GM19239 (cell line): ENCODE results near the gene KNDC1.

ENCODE experiments used
- DNase-seq: peaks from one replicate; pipeline ENCODE4 v3.0.0; 2011; ENCODE audit warnings: low spot score; ENCODE audit not compliant: insufficient read length
- FAIRE-seq: peaks from 2 replicates; lab custom pipeline; 2011; peaks lifted over from hg19 to GRCh38; lab: Jason Lieb, UNC

KNDC1 gene

GRCh38 chr10:133201948-133202725, 42.1 kb downstream of the KNDC1 start:
- FAIRE-seq (no peak), DNase-seq (no peak)

GRCh38 chr10:133202778-133203651, 43.0 kb downstream of the KNDC1 start:
- FAIRE-seq = no peak

DNA sequence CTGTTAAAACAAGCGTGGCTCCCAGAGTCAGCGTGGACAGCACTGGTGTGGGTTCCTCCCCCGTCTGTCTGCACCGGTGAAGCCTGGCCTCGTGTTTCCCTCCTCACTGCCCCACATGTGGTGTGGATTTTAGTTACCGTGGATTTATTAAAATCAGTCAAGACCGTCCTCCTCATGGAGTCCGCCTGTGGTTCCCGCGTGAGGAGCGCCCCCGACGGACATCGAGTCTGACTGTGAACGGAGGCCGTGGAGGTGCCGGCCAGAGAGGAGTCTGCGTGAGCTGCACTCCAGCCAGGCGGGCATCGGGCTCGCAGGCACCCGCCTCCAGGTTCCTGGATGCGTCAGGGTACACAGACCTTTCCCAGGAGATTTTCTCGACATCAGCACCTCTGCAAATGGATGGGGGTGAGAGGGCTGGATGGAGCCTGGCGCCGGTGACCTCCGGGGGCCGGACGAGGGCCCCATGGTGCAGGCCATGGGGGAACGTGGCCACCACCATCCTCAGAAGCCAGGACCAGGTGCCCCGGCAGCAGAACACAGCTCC, 43.7 kb downstream of the KNDC1 start:
- FAIRE-seq (no peak), DNase-seq (no peak)

More at GRCh38 chr10:133202778-133203651, 43.0 kb downstream of the KNDC1 start:
- no peak for DNase-seq

DNA sequence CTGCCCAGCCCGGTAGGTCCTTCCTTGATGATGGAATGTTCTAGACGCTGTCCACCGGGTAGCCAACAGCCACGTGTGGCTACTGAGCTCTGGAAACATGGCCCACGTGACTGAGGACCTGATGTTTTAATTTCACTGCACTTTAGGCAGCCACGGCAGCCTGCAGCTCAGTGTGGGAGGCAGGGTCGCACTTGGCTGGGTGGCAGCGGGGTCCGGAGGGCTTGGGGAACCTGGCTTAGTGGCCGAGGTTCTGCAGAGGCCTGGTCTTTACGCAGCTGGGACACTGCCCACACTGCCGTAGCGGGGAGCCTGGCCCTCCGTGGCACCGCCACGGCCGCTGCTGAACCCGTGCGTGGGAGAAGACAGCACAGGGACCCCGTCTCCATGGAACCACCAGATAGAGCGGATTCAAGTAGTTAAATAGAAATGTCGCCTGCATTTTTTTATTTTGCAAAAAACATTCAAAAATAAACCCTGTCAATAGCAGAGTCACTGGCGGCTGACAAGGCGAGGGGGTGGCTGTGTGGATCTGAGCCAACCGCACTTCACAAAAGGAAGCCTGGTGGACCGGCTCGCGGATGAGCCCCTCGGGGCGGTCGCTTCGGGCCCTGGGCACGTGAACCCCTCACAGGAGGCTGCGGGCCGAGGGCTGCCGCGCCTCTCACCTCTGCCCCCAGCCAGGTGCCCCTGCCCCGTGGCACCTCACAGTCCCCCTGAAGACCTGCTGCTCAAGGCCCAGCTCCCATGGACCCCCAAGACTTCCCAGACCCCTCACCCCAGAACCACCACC, 44.4 kb downstream of the KNDC1 start:
- DNase-seq (no peak), FAIRE-seq (no peak)

DNA sequence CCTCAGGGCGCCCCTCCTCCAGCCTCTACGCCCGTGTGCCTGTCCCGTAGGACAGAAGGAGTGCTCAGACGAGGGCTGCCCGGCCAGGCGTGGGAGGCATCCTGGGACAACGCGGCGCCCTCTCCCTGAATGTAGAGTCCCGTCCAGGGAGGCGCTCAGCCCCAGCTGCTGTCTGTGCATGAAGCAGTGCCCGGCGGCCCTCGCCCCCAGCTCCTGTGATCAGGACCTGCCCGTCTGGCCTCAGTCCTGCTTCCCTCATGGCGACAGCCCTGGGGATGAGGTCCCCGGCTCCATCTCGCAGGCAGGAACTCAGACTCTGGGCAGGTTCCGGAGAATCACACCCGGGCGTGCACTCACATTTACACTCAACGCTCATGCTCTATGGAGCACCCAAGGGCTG, 45.1 kb downstream of the KNDC1 start:
- DNase-seq (no peak), FAIRE-seq (no peak)

DNA sequence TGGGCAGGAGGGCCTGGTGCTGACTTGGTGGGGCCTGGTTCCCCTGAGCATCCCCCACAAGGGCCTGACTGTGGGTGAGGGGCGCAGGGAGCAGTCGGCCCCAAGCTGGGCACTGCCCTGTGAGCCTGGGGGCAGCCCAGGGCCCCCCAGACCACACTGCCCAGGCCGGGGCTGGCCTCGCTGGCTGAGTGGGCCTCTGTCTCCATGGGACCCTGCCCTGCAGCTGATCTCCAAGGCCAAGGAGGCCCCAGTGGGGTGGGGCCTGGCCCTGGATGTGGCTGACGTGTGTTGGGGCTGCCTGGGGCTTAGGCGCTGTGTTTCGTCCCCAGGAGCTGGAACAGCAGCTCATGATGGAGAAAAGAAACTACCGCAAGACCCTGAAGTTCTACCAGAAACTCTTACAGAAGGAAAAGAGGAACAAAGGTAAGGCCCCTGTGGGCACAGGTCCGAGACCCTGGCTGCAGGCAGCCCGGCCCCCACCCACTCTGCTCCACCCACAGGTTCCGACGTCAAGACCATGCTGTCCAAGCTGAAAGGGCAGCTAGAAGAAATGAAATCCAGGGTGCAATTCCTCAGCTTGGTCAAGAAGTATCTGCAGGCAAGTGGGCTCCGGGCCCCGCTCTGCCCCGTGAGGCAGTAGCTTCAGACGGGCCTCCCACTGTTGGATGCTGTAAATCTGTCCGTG, 46.5 kb downstream of the KNDC1 start:
- FAIRE-seq (no peak), DNase-seq (no peak)

DNA sequence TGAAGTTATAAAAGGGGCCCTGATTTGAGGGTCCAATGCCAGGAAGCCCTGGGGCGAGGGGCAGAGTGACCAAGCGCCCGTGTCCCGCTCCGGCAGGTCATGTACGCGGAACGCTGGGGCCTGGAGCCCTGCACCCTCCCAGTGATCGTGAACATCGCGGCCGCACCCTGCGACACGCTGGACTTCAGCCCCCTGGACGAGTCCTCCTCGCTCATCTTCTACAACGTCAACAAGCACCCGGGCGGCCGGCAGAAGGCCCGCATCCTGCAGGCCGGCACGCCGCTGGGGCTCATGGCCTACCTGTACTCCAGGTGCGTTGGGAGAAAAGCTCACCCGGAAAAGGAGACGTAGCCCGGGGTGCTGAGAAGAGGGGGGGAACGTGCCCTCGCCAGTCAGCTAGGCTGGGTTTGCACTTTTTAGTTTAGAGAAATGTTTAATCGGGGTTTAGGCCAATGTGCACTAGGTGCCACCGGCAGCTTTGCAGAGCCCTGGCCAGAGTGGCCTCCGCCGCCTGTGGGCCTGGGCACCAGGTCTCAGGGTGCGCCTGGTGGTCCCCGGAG, 47.1 kb downstream of the KNDC1 start:
- FAIRE-seq (no peak), DNase-seq (no peak)

- FAIRE-seq (no peak), DNase-seq (no peak)
Observed at GRCh38 chr10:133207627-133208026, 47.6 kb downstream of the KNDC1 start.

GRCh38 chr10:133208466-133208865, 48.4 kb downstream of the KNDC1 start:
- DNase-seq (no peak), FAIRE-seq (no peak)

GRCh38 chr10:133209117-133209516, 49.1 kb downstream of the KNDC1 start:
- DNase-seq = no peak
- FAIRE-seq = no peak

GRCh38 chr10:133209641-133210040, 49.6 kb downstream of the KNDC1 start:
- no peak for DNase-seq
- FAIRE-seq = no peak

DNA sequence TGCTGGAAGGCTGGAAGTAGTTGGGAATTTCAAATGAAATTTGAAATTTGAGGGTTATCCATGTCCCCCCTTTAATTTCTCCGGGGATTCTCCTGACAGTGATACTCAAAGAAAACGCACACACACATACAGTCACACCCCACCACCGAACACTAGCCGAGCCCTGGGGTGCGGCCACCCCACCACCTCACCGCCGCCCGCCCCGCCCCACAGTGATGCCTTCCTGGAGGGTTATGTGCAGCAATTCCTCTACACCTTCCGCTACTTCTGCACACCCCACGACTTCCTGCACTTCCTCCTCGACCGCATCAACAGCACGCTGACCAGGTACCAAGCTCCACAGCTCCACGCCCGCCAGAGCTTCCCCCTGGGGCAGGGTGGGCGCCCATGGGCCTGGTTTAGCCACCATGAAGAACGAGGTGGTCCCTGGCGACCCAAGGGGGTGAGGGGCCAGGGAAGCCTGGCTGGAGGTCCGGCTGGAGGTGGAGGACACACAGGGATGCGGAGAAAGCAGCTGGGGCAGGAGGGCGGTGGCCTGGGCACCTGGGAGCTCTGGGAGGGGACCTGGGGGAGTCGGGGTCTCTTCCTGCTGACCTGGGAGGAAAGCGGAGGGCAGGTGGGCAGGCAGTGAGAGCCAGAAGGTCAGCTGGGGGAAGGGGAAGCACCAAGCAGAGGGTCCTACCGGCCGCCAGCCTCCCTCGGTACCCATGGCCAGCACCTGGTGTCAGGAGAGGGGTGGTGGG, 50.5 kb downstream of the KNDC1 start:
- no peak for DNase-seq
- FAIRE-seq = no peak

GRCh38 chr10:133211141-133211830, 51.3 kb downstream of the KNDC1 start:
- FAIRE-seq (no peak), DNase-seq (no peak)

DNA sequence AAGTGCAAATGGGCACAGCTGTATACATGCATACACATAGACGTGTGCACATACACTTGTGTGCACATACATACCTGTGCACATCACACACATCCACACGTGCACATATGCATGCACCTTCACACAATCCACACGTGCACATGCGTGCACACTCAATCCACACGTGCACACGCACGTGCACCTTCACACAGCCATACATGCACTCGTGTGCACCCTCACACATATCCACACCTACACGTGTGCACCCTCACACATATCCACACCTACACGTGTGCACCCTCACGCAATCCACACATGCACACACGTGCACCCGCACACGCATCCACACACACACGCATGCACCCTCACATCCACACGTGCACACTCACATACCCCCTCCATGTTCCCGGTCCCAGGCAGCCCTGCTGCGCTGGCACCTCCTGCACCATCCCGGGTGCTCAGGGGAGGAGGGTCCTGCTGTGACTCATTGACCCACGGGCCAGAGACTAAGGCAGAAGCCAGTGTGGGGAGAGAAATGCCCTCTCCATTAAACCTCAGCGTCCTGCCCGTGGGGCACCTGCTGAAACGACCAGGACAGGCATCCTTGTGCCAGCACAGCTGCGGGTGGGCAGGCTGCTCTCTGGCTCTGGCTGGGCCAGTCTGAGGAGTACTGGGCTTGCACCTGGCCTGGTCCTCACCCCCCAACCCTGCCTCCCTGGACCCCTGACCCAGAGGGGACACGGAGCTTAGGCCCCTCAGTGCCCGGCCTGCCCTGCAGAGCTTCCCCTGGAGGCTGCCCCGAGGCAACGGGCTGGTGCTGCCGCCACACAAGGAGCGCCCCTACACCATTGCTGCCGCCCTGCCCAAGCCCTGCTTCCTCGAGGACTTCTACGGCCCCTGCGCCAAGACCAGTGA, 52.2 kb downstream of the KNDC1 start:
- FAIRE-seq (no peak), DNase-seq (no peak)

DNA sequence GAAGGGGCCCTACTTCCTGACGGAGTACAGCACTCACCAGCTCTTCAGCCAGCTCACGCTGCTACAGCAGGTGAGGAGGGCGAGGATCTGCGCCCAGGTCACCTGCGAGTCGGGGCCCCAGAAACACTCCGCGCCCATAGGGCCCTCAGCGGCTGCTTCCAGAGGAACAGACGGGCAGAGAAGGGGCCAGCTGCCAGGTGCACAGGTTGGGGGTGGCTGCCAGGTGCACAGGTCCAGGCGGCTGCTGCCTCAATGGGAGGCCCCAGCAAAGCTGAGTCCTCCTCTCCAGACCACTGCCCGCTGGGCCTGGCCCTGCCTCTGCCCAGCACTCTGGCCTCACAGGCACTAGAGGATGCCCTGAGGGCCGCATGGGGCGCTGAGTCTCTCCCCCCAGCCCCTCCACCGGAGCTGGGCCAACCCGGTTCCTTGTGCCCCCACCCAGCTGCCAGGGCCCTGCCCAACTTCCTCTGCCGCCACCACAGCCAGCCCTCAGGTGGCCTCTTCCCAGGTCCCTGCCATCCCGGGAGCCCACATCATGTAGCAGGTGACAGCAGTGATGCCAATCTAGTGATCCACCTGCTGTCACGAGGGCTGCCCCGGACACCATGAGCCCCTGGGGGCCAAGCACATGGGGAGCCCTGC, 53.0 kb downstream of the KNDC1 start:
- no peak for FAIRE-seq
- DNase-seq = no peak

GRCh38 chr10:133213641-133214467, 53.8 kb downstream of the KNDC1 start:
- FAIRE-seq (no peak), DNase-seq (no peak)
